H1 (cell line): Measurements from ENCODE around the gene KCNH5. TPM values are rescaled to one million over a fixed set of nuclear protein-coding genes. Genes with fewer than 3 reads are reported as not detected.

ENCODE experiments used
- CTCF ChIA-PET: fragments of 300-600 bp; sonication (Branson Sonifier 250); formaldehyde crosslinking; loops from one replicate; lab custom pipeline; 2021; ENCODE audit not compliant: partially characterized antibody; lab: Charles Lee
- POLR2A ChIA-PET: fragments of 300-600 bp; sonication (Branson Sonifier 250); formaldehyde crosslinking; loops from one replicate; lab custom pipeline; 2021; ENCODE audit warnings: inconsistent platforms; ENCODE audit not compliant: partially characterized antibody; lab: Charles Lee
- DNase-seq, 2 experiments: peaks; one replicate each; pipeline versions ENCODE4 v3.0.0 to v3.0.0-alpha.2; 2010 to 2022; ENCODE audit warnings: low spot score in 2 of 2, low read depth in 1 of 2, mixed read lengths in 1 of 2
- FAIRE-seq: peaks from 2 replicates; lab custom pipeline; 2011; peaks lifted over from hg19 to GRCh38; lab: Jason Lieb, UNC
- H2AFZ ChIP-seq: 2 replicates; pipeline ENCODE4 v1.8.1; 2012; ENCODE audit warnings: low read length, inconsistent platforms
- H2AK5ac ChIP-seq: 2 replicates; pipeline ENCODE4 v1.6.1; 2013; ENCODE audit warnings: low read depth, low read length
- H2BK120ac ChIP-seq: replicated peaks from 2 replicates; pipeline ENCODE3; 2013; ENCODE audit warnings: low read depth, low read length, inconsistent platforms
- H2BK12ac ChIP-seq: 2 replicates; pipeline ENCODE4 v1.6.1; 2013; ENCODE audit warnings: low read depth, low read length
- H2BK15ac ChIP-seq: 2 replicates; pipeline ENCODE4 v1.6.1; 2013; ENCODE audit warnings: low read length
- H2BK20ac ChIP-seq: 2 replicates; pipeline ENCODE4 v1.6.1; 2013; ENCODE audit warnings: low read length
- H2BK5ac ChIP-seq: 2 replicates; pipeline ENCODE4 v1.6.1; 2013; ENCODE audit warnings: low read depth, low read length
- H3K14ac ChIP-seq: 2 replicates; pipeline ENCODE4 v1.6.1; 2013; ENCODE audit warnings: inconsistent platforms; ENCODE audit not compliant: insufficient read length
- H3K18ac ChIP-seq: 2 replicates; pipeline ENCODE4 v1.6.1; 2013; ENCODE audit warnings: low read length; ENCODE audit errors: extremely low read depth
- H3K23ac ChIP-seq: 2 replicates; pipeline ENCODE4 v1.6.1; 2013; ENCODE audit warnings: inconsistent platforms; ENCODE audit not compliant: insufficient read length
- H3K23me2 ChIP-seq: 2 replicates; pipeline ENCODE4 v1.6.1; 2013; ENCODE audit warnings: low read depth, low read length
- H3K27ac ChIP-seq: 2 replicates; pipeline ENCODE4 v1.6.1; 2011; ENCODE audit warnings: low read depth, low read length, inconsistent platforms
- H3K27me3 ChIP-seq, 4 experiments: replicated peaks in 1 of 4; 1 replicate in 1 of 4; 2 replicates in 3 of 4; pipeline versions ENCODE4 v1.6.1 to v1.8.1; 2011 to 2013; ENCODE audit warnings: low read length in 3 of 4, mild to moderate bottlenecking in 3 of 4, inconsistent platforms in 2 of 4, mixed read lengths in 2 of 4, moderate library complexity in 1 of 4; ENCODE audit not compliant: control insufficient read depth in 3 of 4, insufficient read depth in 3 of 4; ENCODE audit errors: extremely low read depth in 1 of 4
- H3K36me3 ChIP-seq, 4 experiments: 2 replicates each; pipeline versions ENCODE4 v1.6.1 to v1.8.1; 2011 to 2013; ENCODE audit warnings: mild to moderate bottlenecking in 4 of 4, low read length in 3 of 4, moderate library complexity in 2 of 4, control low read depth in 1 of 4, inconsistent platforms in 1 of 4; ENCODE audit not compliant: insufficient read depth in 4 of 4, control insufficient read depth in 2 of 4
- H3K4ac ChIP-seq: replicated peaks from 2 replicates; pipeline ENCODE3; 2013; ENCODE audit warnings: low read length, low read depth, mixed read lengths, inconsistent platforms; ENCODE audit not compliant: insufficient read length
- H3K4me1 ChIP-seq, 4 experiments: replicated peaks in 1 of 4; 1 replicate in 1 of 4; 2 replicates in 3 of 4; pipeline versions ENCODE4 v1.6.1 to v1.8.1; 2011 to 2013; ENCODE audit warnings: low read length in 3 of 4, inconsistent platforms in 2 of 4, mixed read lengths in 1 of 4; ENCODE audit not compliant: insufficient read depth in 4 of 4, control insufficient read depth in 3 of 4
- H3K4me2 ChIP-seq, 2 experiments: 2 replicates each; pipeline versions ENCODE4 v1.6.1 to v1.8.1; 2011 to 2013; ENCODE audit warnings: low read depth in 2 of 2, low read length in 2 of 2, control low read depth in 1 of 2, inconsistent platforms in 1 of 2, mild to moderate bottlenecking in 1 of 2; ENCODE audit not compliant: insufficient read depth in 1 of 2
- H3K4me3 ChIP-seq, 4 experiments: fragments of 200-600, 300-600 bp in 1 of 4; sonication (generic), shearing (Covaris generic), sonication (Bioruptor Twin) in 1 of 4; 2 replicates each; pipeline versions ENCODE4 v1.5.1 to v1.8.1; 2011 to 2016; ENCODE audit warnings: low read length in 4 of 4, low read depth in 3 of 4, control low read depth in 2 of 4, inconsistent platforms in 2 of 4, mild to moderate bottlenecking in 2 of 4, mixed read lengths in 1 of 4, moderate library complexity in 1 of 4; ENCODE audit not compliant: insufficient read depth in 2 of 4; ENCODE audit errors: extremely low read depth in 1 of 4
- H3K56ac ChIP-seq: replicated peaks from 2 replicates; pipeline ENCODE3; 2013; ENCODE audit warnings: low read depth, mild to moderate bottlenecking, mixed read lengths, low read length, inconsistent platforms; ENCODE audit not compliant: insufficient read length
- H3K79me1 ChIP-seq: 2 replicates; pipeline ENCODE4 v1.6.1; 2013; ENCODE audit warnings: low read depth, low read length, control low read depth
- H3K79me2 ChIP-seq, 2 experiments: 2 replicates each; pipeline versions ENCODE4 v1.6.1 to v1.8.1; 2012 to 2013; ENCODE audit warnings: low read length in 2 of 2, mild to moderate bottlenecking in 2 of 2, inconsistent platforms in 1 of 2; ENCODE audit not compliant: insufficient read depth in 2 of 2, control insufficient read depth in 1 of 2
- H3K9ac ChIP-seq, 4 experiments: replicated peaks in 1 of 4; 1 replicate in 1 of 4; 2 replicates in 3 of 4; pipeline versions ENCODE4 v1.6.1 to v1.8.1; 2011 to 2013; ENCODE audit warnings: low read depth in 3 of 4, low read length in 3 of 4, control low read depth in 2 of 4, mild to moderate bottlenecking in 2 of 4, moderate library complexity in 2 of 4, inconsistent platforms in 1 of 4; ENCODE audit errors: extremely low read depth in 1 of 4
- H3K9me3 ChIP-seq, 2 experiments: 2 replicates each; pipeline versions ENCODE4 v1.6.1 to v1.8.1; 2012 to 2013; ENCODE audit warnings: mild to moderate bottlenecking in 2 of 2, moderate library complexity in 2 of 2, control low read depth in 1 of 2, inconsistent platforms in 1 of 2, low read depth in 1 of 2, low read length in 1 of 2, mixed read lengths in 1 of 2; ENCODE audit not compliant: insufficient read depth in 2 of 2
- H4K20me1 ChIP-seq, 2 experiments: replicated peaks in 1 of 2; 2 replicates each; pipeline versions ENCODE3 to v1.8.1; 2011 to 2013; ENCODE audit warnings: inconsistent platforms in 2 of 2, low read length in 2 of 2, mild to moderate bottlenecking in 1 of 2; ENCODE audit not compliant: insufficient read depth in 2 of 2, control insufficient read depth in 1 of 2
- H4K5ac ChIP-seq: 2 replicates; pipeline ENCODE4 v1.6.1; 2013; ENCODE audit warnings: low read length, low read depth, mixed read lengths, inconsistent platforms; ENCODE audit not compliant: insufficient read length
- H4K8ac ChIP-seq: 2 replicates; pipeline ENCODE4 v1.8.0; 2013; ENCODE audit warnings: mild to moderate bottlenecking, moderate library complexity, low read length, inconsistent platforms; ENCODE audit not compliant: insufficient read depth; ENCODE audit errors: extremely low read depth
- H4K91ac ChIP-seq: replicated peaks from 2 replicates; pipeline ENCODE3; 2013; ENCODE audit warnings: low read length, mixed read lengths, inconsistent platforms; ENCODE audit not compliant: insufficient read length
- EZH2 ChIP-seq: fragments of 200-600 bp; sonication (generic); IDR thresholded peaks from 2 replicates; pipeline ENCODE4 v1.7.1; 2012; ENCODE audit warnings: low read depth, mild to moderate bottlenecking, moderate library complexity, low read length, inconsistent platforms; ENCODE audit not compliant: severe bottlenecking
- JUN ChIP-seq: IDR thresholded peaks from 2 replicates; pipeline ENCODE4 v1.6.1; 2011; ENCODE audit warnings: low read depth, mild to moderate bottlenecking, improper control_type of control experiment, low read length
- KDM5A ChIP-seq: fragments of 200-600 bp; IDR thresholded peaks from 2 replicates; pipeline ENCODE4 v1.7.1; 2012; ENCODE audit warnings: mild to moderate bottlenecking, low read length, inconsistent platforms, mixed read lengths
- MAFK ChIP-seq: IDR thresholded peaks from 2 replicates; pipeline ENCODE4 v1.6.1; 2012; ENCODE audit warnings: low read depth, mild to moderate bottlenecking, improper control_type of control experiment, low read length
- RBBP5 ChIP-seq: IDR thresholded peaks from 2 replicates; pipeline ENCODE4 v1.7.1; 2012; ENCODE audit warnings: low read depth, mild to moderate bottlenecking, inconsistent platforms, low read length, moderate library complexity, borderline replicate concordance
- SAP30 ChIP-seq: fragments of 300-600 bp; sonication (generic); IDR thresholded peaks from 2 replicates; pipeline ENCODE4 v1.7.1; 2012; ENCODE audit warnings: low read length, moderate library complexity, mild to moderate bottlenecking, inconsistent platforms; ENCODE audit not compliant: insufficient read depth, insufficient replicate concordance
- SIRT6 ChIP-seq: IDR thresholded peaks from one replicate; pipeline ENCODE4 v1.7.1; 2012; ENCODE audit warnings: low read length, inconsistent platforms
- SRF ChIP-seq: IDR thresholded peaks from 2 replicates; pipeline ENCODE4 v1.6.1; 2011; ENCODE audit warnings: mild to moderate bottlenecking, low read depth, low read length, moderate library complexity
- WGBS, 2 experiments: shearing (Covaris generic) in 1 of 2; methylation state at CpG; one replicate each; pipeline versions ENCODE4 v1.1.6 to v1.1.7; 2013 to 2015; ENCODE audit warnings: low lambda C conversion rate in 2 of 2, mixed read lengths in 2 of 2, inconsistent platforms in 1 of 2, low coverage in 1 of 2, missing lambda C conversion rate in 1 of 2; ENCODE audit not compliant: insufficient replicate concordance in 2 of 2, insufficient coverage in 1 of 2, insufficient read length in 1 of 2; ENCODE audit errors: extremely low coverage in 1 of 2, missing lambda C conversion rate in 1 of 2; 5-methylcytosine and 5-hydroxymethylcytosine counted together
- polyA plus RNA-seq, 7 experiments: library from polyadenylated mRNA; depleted of rRNA in 3 of 7; stranded (reverse) in 5 of 7; unstranded in 2 of 7; fragments of >200 nt in 5 of 7; fragments of 200-250 nt in 2 of 7; gene quantifications; 1 replicate in 5 of 7; 2 replicates in 1 of 7; 4 replicates in 1 of 7; pipeline versions ENCODE4 v1.2.1 to v1.2.3, GENCODE V29; 2011 to 2013; ENCODE audit warnings: missing spikeins in 2 of 7, mixed read lengths in 2 of 7
- total RNA-seq: library from RNA; stranded (reverse); fragmentation: NEBNext Ultra II Directional; extraction: Animal tissue kit (Norgen Biotek cat#: 25700); gene quantifications from 2 replicates; pipeline ENCODE4 v1.2.1, GENCODE V29; 2021

Gene KCNH5
- total and polyA plus RNA-seq, 2 of the 8 experiments (the other 6 are each of a cell fraction or from before 2014, with no cell fraction given), result 0.24 to 0.50 TPM

- Histone ChIP-seq H3K4me3 (no peak overlapping the region), H3K9me3 (0 out of 4 replicates have a peak, but pooled peaks cover 0 to 3% of the 10 kb centered on the region in 2 experiments), H2BK5ac (no peak overlapping the region), H2AFZ (no peak overlapping the region), H3K18ac (no peak overlapping the region), H3K4ac (no peak overlapping the region), H3K27ac (no peak overlapping the region), H4K8ac (no peak overlapping the region), H3K27me3 (no peaks in the 10 kb centered on the region), H2AK5ac (no peak overlapping the region), H2BK120ac (no peak overlapping the region), H3K23ac (no peak overlapping the region), H2BK12ac (no peak overlapping the region), H3K79me1 (no peaks in the 10 kb centered on the region), H2BK15ac (no peak overlapping the region), H3K56ac (no peak overlapping the region), H3K36me3 (no peaks in the 10 kb centered on the region), H3K23me2 (no peaks in the 10 kb centered on the region), H2BK20ac (no peak overlapping the region), H3K9ac (no peak overlapping the region), H3K14ac (no peak overlapping the region), H4K5ac (no peak overlapping the region), H4K91ac (no peak overlapping the region), H4K20me1 (no peaks in the 10 kb centered on the region), H3K4me1 (peaks cover 0 to 9% (median 1%) of the 10 kb centered on the region in 4 experiments; a peak in 1 of 7 replicates), H3K79me2 (no peaks in the 10 kb centered on the region), H3K4me2 (no peak overlapping the region)
- CTCF ChIA-PET, result no interaction called here
- TF ChIP-seq SIRT6 (no peak), SRF (no peak), RBBP5 (no peak), EZH2 (no peak), KDM5A (no peak), MAFK (no peak), SAP30 (no peak), JUN (no peak)
- DNase-seq, result no peak
- POLR2A ChIA-PET, result no interaction called here
- no peak for FAIRE-seq
- 70% methylated on average over 1 of the region's 1 CpG; no CpG with 5 or more reads in 1 of the 2 experiments for WGBS, 2 experiments
These were observed 148.3 kb downstream of the KCNH5 start for GRCh38 chr14:62896932-62897456.
